Left lung (tissue), 10 donors: Measurements from ENCODE around the gene OPCML. TPM values are rescaled to one million over a fixed set of nuclear protein-coding genes. Genes with fewer than 3 reads are reported as not detected.

Source experiments
- ATAC-seq: fragments of 200-7000 bp; cut with Tn5 transposase; one replicate; pipeline ENCODE4 v1.9.1; 2020; ENCODE audit warnings: moderate library complexity
- DNase-seq, 4 donors: peaks; one replicate each; pipeline ENCODE4 v3.0.0-alpha.2; 2013 to 2020
- H3K27ac ChIP-seq, 2 donors: fragments of 200-600 bp; sonication (generic) in 1 of 2; one replicate each; pipeline versions ENCODE4 v1.5.0 to v1.8.0; 2020 to 2021
- H3K27me3 ChIP-seq, 2 donors: fragments of 200-600 bp; sonication (generic) in 1 of 2; one replicate each; pipeline versions ENCODE4 v1.5.0 to v1.8.0; 2020 to 2021
- H3K36me3 ChIP-seq, 2 donors: fragments of 200-600 bp; sonication (generic) in 1 of 2; one replicate each; pipeline versions ENCODE4 v1.5.0 to v1.8.0; 2020 to 2021
- H3K4me1 ChIP-seq, 2 donors: fragments of 200-600 bp; one replicate each; pipeline ENCODE4 v1.8.0; 2021
- H3K4me3 ChIP-seq, 2 donors: fragments of 200-600 bp; sonication (generic) in 1 of 2; one replicate each; pipeline versions ENCODE4 v1.5.0 to v1.8.0; 2020 to 2021; ENCODE audit warnings: mild to moderate bottlenecking in 1 of 2
- H3K9me3 ChIP-seq, 2 donors: fragments of 200-600 bp; sonication (generic) in 1 of 2; one replicate each; pipeline versions ENCODE4 v1.5.0 to v1.8.0; 2020 to 2021
- CTCF ChIP-seq, 2 donors: fragments of 200-600 bp; sonication (generic) in 1 of 2; IDR thresholded peaks; one replicate each; pipeline versions ENCODE4 v1.5.0 to v1.8.0; 2021; ENCODE audit warnings: antibody characterized with exemption in 2 of 2
- intact Hi-C, 2 donors: fragments of 100-400 bp; cut with DNase I; formaldehyde crosslinking; loops; one replicate each; pipeline versions ENCODE4 v1.11.2 to v1.14.2; 2022
- polyA plus RNA-seq, 6 donors: library from polyadenylated mRNA; unstranded; fragments of 120-200 nt; gene quantifications; one replicate each; pipeline ENCODE4 v1.2.1, GENCODE V29; 2013; ENCODE audit not compliant: insufficient read length in 6 of 6
- total RNA-seq, 2 donors: library from RNA; stranded (reverse); fragmentation: NEBNext Ultra II Directional; extraction: Animal tissue kit (Norgen Biotek cat#: 25700); gene quantifications; one replicate each; pipeline ENCODE4 v1.2.1, GENCODE V29; 2021
- donor health status: DM: no; HTN: yes; CAD: no.
- donor health status: DM: no; HTN: no; CAD: no.

The OPCML gene
- total and polyA plus RNA-seq, 8 donors, result 0.98 to 5.3 (median 1.9) TPM; not detected in 2

- no peak for DNase-seq
- Histone ChIP-seq H3K36me3 (no peaks in the 10 kb centered on the region), H3K4me1 (no peaks in the 10 kb centered on the region), H3K4me3 (no peak overlapping the region), H3K27ac (no peak overlapping the region), H3K27me3 (peaks cover 0 to 4% of the 10 kb centered on the region in 2 donors), H3K9me3 (no peaks in the 10 kb centered on the region)
- no peak for TF ChIP-seq CTCF (IDR thresholded peaks at IDR 0.05)
- ATAC-seq, result no peak
- intact Hi-C loops, result no loop called here
Measured at GRCh38 chr11:133222425-133223330, 309.6 kb downstream of the OPCML start.

GRCh38 chr11:133219543-133219942 lies 312.8 kb downstream of the OPCML start:
- Histone ChIP-seq H3K9me3 (no peaks in the 10 kb centered on the region), H3K4me1 (no peaks in the 10 kb centered on the region), H3K27ac (no peak overlapping the region), H3K27me3 (peaks cover 0 to 11% of the 10 kb centered on the region in 2 donors), H3K36me3 (no peaks in the 10 kb centered on the region), H3K4me3 (no peak overlapping the region)
- ATAC-seq, result no peak
- TF ChIP-seq CTCF (IDR thresholded peaks at IDR 0.05), result no peak
- no peak for DNase-seq
- intact Hi-C loops, result no loop called here

- Histone ChIP-seq H3K27ac (no peak overlapping the region), H3K4me3 (no peak overlapping the region), H3K27me3 (peaks cover 0 to 11% of the 10 kb centered on the region in 2 donors), H3K4me1 (no peaks in the 10 kb centered on the region), H3K36me3 (no peaks in the 10 kb centered on the region), H3K9me3 (no peaks in the 10 kb centered on the region)
- ATAC-seq (no peak), DNase-seq (no peak)
- intact Hi-C loops, result no loop called here
- TF ChIP-seq CTCF (IDR thresholded peaks at IDR 0.05), result no peak
Measured at GRCh38 chr11:133216813-133217212, 315.5 kb downstream of the OPCML start.

- Histone ChIP-seq H3K4me1 (no peaks in the 10 kb centered on the region), H3K27ac (no peak overlapping the region), H3K36me3 (no peaks in the 10 kb centered on the region), H3K27me3 (peaks cover 0 to 11% of the 10 kb centered on the region in 2 donors), H3K4me3 (no peak overlapping the region), H3K9me3 (no peaks in the 10 kb centered on the region)
- TF ChIP-seq CTCF (IDR thresholded peaks at IDR 0.05), result no peak
- intact Hi-C loops, result no loop called here
- ATAC-seq (no peak), DNase-seq (no peak)
Measured at GRCh38 chr11:133215596-133216230, 316.6 kb downstream of the OPCML start.

GRCh38 chr11:133214646-133215045 lies 317.7 kb downstream of the OPCML start:
- intact Hi-C loops, result no loop called here
- TF ChIP-seq CTCF (IDR thresholded peaks at IDR 0.05), result no peak
- no peaks in the 10 kb centered on the region for H3K4me1 ChIP-seq
- H3K36me3 ChIP-seq, result no peaks in the 10 kb centered on the region
- peaks cover 0 to 11% of the 10 kb centered on the region in 2 donors for H3K27me3 ChIP-seq
- no peak overlapping the region for H3K4me3 ChIP-seq
- DNase-seq, result no peak
- ATAC-seq, result no peak
- no peaks in the 10 kb centered on the region for H3K9me3 ChIP-seq
- H3K27ac ChIP-seq, result no peak overlapping the region
